ENCODE results near the gene ADAMTSL5.

GRCh38 chr19:1494115-1494815 lies 18.6 kb downstream of the ADAMTSL5 start:
- TF ChIP-seq, protein P1, sequence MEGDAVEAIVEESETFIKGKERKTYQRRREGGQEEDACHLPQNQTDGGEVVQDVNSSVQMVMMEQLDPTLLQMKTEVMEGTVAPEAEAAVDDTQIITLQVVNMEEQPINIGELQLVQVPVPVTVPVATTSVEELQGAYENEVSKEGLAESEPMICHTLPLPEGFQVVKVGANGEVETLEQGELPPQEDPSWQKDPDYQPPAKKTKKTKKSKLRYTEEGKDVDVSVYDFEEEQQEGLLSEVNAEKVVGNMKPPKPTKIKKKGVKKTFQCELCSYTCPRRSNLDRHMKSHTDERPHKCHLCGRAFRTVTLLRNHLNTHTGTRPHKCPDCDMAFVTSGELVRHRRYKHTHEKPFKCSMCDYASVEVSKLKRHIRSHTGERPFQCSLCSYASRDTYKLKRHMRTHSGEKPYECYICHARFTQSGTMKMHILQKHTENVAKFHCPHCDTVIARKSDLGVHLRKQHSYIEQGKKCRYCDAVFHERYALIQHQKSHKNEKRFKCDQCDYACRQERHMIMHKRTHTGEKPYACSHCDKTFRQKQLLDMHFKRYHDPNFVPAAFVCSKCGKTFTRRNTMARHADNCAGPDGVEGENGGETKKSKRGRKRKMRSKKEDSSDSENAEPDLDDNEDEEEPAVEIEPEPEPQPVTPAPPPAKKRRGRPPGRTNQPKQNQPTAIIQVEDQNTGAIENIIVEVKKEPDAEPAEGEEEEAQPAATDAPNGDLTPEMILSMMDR (IDR thresholded peaks at IDR 0.05): no peak
- TF ChIP-seq POLR2A (IDR thresholded peaks at IDR 0.05): no peak

Measured in suprapubic skin (tissue), 3 donors.